Suprapubic skin (tissue), 4 donors: ENCODE data around the gene LRG1. TPM values are rescaled to one million over a fixed set of nuclear protein-coding genes. Genes with fewer than 3 reads are reported as not detected.
A peak's percentile ranks its signal among the peaks of the same experiment; 100 is the strongest.
"Not testable (repeated sequence)": the region's sequence is repeated elsewhere in the genome, so short reads cannot be mapped to it uniquely, and the experiment has no call there.

Source experiments
- DNase-seq, 2 donors: peaks; one replicate each; pipeline ENCODE4 v3.0.0-alpha.2; 2019; ENCODE audit warnings: low spot score in 2 of 2
- H3K27ac ChIP-seq: fragments of 200-600 bp; sonication (generic); one replicate; pipeline ENCODE4 v1.5.1; 2019
- H3K27me3 ChIP-seq: fragments of 200-600 bp; sonication (generic); one replicate; pipeline ENCODE4 v1.5.1; 2019
- H3K36me3 ChIP-seq: fragments of 200-600 bp; sonication (generic); one replicate; pipeline ENCODE4 v1.5.1; 2019
- H3K4me1 ChIP-seq: fragments of 200-600 bp; sonication (generic); one replicate; pipeline ENCODE4 v1.5.1; 2019
- H3K4me3 ChIP-seq: fragments of 200-600 bp; sonication (generic); one replicate; pipeline ENCODE4 v1.5.1; 2019; ENCODE audit warnings: mild to moderate bottlenecking
- H3K9me3 ChIP-seq: fragments of 200-600 bp; sonication (generic); one replicate; pipeline ENCODE4 v1.5.1; 2019
- CTCF ChIP-seq, 2 donors: fragments of 200-600 bp in 1 of 2; fragments of 450-650 bp in 1 of 2; sonication (generic) in 1 of 2; IDR thresholded peaks; one replicate each; pipeline ENCODE4 v1.5.1; 2016 to 2019; ENCODE audit warnings: antibody characterized with exemption in 2 of 2, mild to moderate bottlenecking in 1 of 2, moderate library complexity in 1 of 2
- EP300 ChIP-seq: sonication (generic); formaldehyde crosslinking; IDR thresholded peaks from one replicate; pipeline ENCODE4 v1.6.1; 2017; ENCODE audit warnings: antibody characterized with exemption
- POLR2A ChIP-seq, 2 donors: fragments of 450-650 bp; IDR thresholded peaks; one replicate each; pipeline ENCODE4 v1.6.1; 2017; ENCODE audit warnings: antibody characterized with exemption in 2 of 2, mild to moderate bottlenecking in 2 of 2, moderate library complexity in 2 of 2
- POLR2AphosphoS5 ChIP-seq, 3 donors: sonication (generic); formaldehyde crosslinking; IDR thresholded peaks; one replicate each; pipeline ENCODE4 v1.6.1; 2017; ENCODE audit warnings: antibody characterized with exemption in 3 of 3
- WGBS: methylation state at CpG from one replicate; pipeline ENCODE4 v1.1.5; 2018; 5-methylcytosine and 5-hydroxymethylcytosine counted together
- total RNA-seq, 4 donors: library from RNA; depleted of rRNA; stranded (reverse); fragments of >200 nt; gene quantifications; one replicate each; pipeline ENCODE4 v1.1.0, GENCODE V29; 2016

Gene LRG1
- total RNA-seq, 4 donors from 2014 or later, result 4.5 to 8.0 (median 6.3) TPM

- H3K4me3 ChIP-seq, result no peak overlapping the region
Measured at GRCh38 chr19:4543842-4544647, 4.2 kb upstream of the LRG1 start.

GRCh38 chr19:4542896-4543841 lies 3.3 kb upstream of the LRG1 start:
- H3K4me3 ChIP-seq, result peak overlapping the region; percentile 24
- DNase-seq, result no peak

More at GRCh38 chr19:4543842-4544647, 4.2 kb upstream of the LRG1 start:
- DNase-seq, result no peak
- Histone ChIP-seq H3K4me1 (peaks cover 5% of the 10 kb centered on the region), H3K27me3 (peaks cover 8% of the 10 kb centered on the region), H3K9me3 (no peaks in the 10 kb centered on the region), H3K36me3 (no peaks in the 10 kb centered on the region), H3K27ac (no peak overlapping the region)
- TF ChIP-seq EP300 (no peak), POLR2AphosphoS5 (IDR thresholded peaks at IDR 0.05) (no peak), CTCF (IDR thresholded peaks at IDR 0.05) (no peak), POLR2A (IDR thresholded peaks at IDR 0.05) (no peak)
- 94% methylated on average over 47 of the region's 87 CpGs for WGBS

GRCh38 chr19:4541806-4542145 lies 1.9 kb upstream of the LRG1 start:
- not testable (repeated sequence) for H3K4me1 ChIP-seq, H3K9me3 ChIP-seq, DNase-seq, H3K27ac ChIP-seq, H3K4me3 ChIP-seq, H3K36me3 ChIP-seq
- H3K27me3 ChIP-seq, result peaks cover 25% of the 10 kb centered on the region
- 89% methylated on average over 12 of the region's 12 CpGs for WGBS

More at GRCh38 chr19:4542896-4543841, 3.3 kb upstream of the LRG1 start:
- no peak overlapping the region for H3K27ac ChIP-seq
- no peaks in the 10 kb centered on the region for H3K36me3 ChIP-seq
- TF ChIP-seq CTCF (IDR thresholded peaks at IDR 0.05) (no peak), POLR2A (IDR thresholded peaks at IDR 0.05) (no peak), POLR2AphosphoS5 (IDR thresholded peaks at IDR 0.05) (no peak), EP300 (no peak)
- WGBS, result 79% methylated on average over 31 of the region's 77 CpGs
- no peaks in the 10 kb centered on the region for H3K9me3 ChIP-seq
- H3K4me1 ChIP-seq, result peaks cover 5% of the 10 kb centered on the region
- peaks cover 11% of the 10 kb centered on the region for H3K27me3 ChIP-seq

GRCh38 chr19:4541114-4541805 lies 1.4 kb upstream of the LRG1 start:
- Histone ChIP-seq H3K9me3 (no peaks in the 10 kb centered on the region), H3K4me1 (peaks cover 5% of the 10 kb centered on the region), H3K27ac (no peak overlapping the region), H3K36me3 (no peaks in the 10 kb centered on the region), H3K27me3 (peaks cover 29% of the 10 kb centered on the region), H3K4me3 (no peak overlapping the region)
- TF ChIP-seq CTCF (IDR thresholded peaks at IDR 0.05) (no peak), POLR2AphosphoS5 (IDR thresholded peaks at IDR 0.05) (no peak), EP300 (no peak), POLR2A (IDR thresholded peaks at IDR 0.05) (no peak)
- DNase-seq, result no peak
- whole genome bisulfite sequencing, result 79% methylated on average over 12 of the region's 12 CpGs

GRCh38 chr19:4539169-4539692 lies 605 bp downstream of the LRG1 start:
- no peak for TF ChIP-seq EP300
- no peak for TF ChIP-seq POLR2A (IDR thresholded peaks at IDR 0.05)
- no peak for TF ChIP-seq POLR2AphosphoS5 (IDR thresholded peaks at IDR 0.05)
- no peak for TF ChIP-seq CTCF (IDR thresholded peaks at IDR 0.05)
- H3K27ac ChIP-seq, result peak overlapping the region; percentile 25
- H3K27me3 ChIP-seq, result peaks cover 44% of the 10 kb centered on the region
- no peaks in the 10 kb centered on the region for H3K36me3 ChIP-seq
- H3K9me3 ChIP-seq, result no peaks in the 10 kb centered on the region
- H3K4me1 ChIP-seq, result peaks cover 13% of the 10 kb centered on the region
- 85% methylated on average over 3 of the region's 3 CpGs for WGBS
- no peak overlapping the region for H3K4me3 ChIP-seq
- DNase-seq, result no peak
